ENCODE results near the gene TTC9B.

Gene TTC9B

GRCh38 chr19:40225440-40226305 is 7.5 kb upstream of the TTC9B start:
- Histone ChIP-seq H3K4me2 (ENCODE audit: low read depth, low read length) (peak overlapping the region; percentile 71), H3K4me1 (ENCODE audit: low read length) (no peaks in the 10 kb centered on the region), H3K27ac (ENCODE audit: low read length) (no peak overlapping the region), H3K9ac (ENCODE audit: low read length) (no peak overlapping the region), H2AFZ (ENCODE audit: low read length) (peak overlapping the region; percentile 56), H3K9me3 (replicated peaks; ENCODE audit: insufficient read depth, low read length) (no peaks in the 10 kb centered on the region), H3K4me3 (ENCODE audit: low read length) (peak overlapping the region; percentile 44), H3K79me2 (ENCODE audit: low read length) (no peaks in the 10 kb centered on the region), H3K27me3 (replicated peaks; ENCODE audit: insufficient read depth, low read length) (0 out of 2 replicates have a peak, but pooled peaks cover 5% of the 10 kb centered on the region), H3K9me2 (replicated peaks; ENCODE audit: insufficient read depth, low read length) (no peaks in the 10 kb centered on the region), H3K36me3 (replicated peaks; ENCODE audit: insufficient read depth, low read length) (no peaks in the 10 kb centered on the region), H3F3A (ENCODE audit: insufficient read depth, low read length) (no peaks in the 10 kb centered on the region), H4K20me1 (ENCODE audit: insufficient read depth, low read length) (no peaks in the 10 kb centered on the region)
- no peak for TF ChIP-seq EZH2 (optimal IDR thresholded peaks at IDR 0.05; ENCODE audit: low read depth, low read length)
- TF ChIP-seq, protein P1, sequence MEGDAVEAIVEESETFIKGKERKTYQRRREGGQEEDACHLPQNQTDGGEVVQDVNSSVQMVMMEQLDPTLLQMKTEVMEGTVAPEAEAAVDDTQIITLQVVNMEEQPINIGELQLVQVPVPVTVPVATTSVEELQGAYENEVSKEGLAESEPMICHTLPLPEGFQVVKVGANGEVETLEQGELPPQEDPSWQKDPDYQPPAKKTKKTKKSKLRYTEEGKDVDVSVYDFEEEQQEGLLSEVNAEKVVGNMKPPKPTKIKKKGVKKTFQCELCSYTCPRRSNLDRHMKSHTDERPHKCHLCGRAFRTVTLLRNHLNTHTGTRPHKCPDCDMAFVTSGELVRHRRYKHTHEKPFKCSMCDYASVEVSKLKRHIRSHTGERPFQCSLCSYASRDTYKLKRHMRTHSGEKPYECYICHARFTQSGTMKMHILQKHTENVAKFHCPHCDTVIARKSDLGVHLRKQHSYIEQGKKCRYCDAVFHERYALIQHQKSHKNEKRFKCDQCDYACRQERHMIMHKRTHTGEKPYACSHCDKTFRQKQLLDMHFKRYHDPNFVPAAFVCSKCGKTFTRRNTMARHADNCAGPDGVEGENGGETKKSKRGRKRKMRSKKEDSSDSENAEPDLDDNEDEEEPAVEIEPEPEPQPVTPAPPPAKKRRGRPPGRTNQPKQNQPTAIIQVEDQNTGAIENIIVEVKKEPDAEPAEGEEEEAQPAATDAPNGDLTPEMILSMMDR (IDR thresholded peaks at IDR 0.05; ENCODE audit: low read length) = peak; percentile 47
- DNase-seq = peak; percentile 21

DNA sequence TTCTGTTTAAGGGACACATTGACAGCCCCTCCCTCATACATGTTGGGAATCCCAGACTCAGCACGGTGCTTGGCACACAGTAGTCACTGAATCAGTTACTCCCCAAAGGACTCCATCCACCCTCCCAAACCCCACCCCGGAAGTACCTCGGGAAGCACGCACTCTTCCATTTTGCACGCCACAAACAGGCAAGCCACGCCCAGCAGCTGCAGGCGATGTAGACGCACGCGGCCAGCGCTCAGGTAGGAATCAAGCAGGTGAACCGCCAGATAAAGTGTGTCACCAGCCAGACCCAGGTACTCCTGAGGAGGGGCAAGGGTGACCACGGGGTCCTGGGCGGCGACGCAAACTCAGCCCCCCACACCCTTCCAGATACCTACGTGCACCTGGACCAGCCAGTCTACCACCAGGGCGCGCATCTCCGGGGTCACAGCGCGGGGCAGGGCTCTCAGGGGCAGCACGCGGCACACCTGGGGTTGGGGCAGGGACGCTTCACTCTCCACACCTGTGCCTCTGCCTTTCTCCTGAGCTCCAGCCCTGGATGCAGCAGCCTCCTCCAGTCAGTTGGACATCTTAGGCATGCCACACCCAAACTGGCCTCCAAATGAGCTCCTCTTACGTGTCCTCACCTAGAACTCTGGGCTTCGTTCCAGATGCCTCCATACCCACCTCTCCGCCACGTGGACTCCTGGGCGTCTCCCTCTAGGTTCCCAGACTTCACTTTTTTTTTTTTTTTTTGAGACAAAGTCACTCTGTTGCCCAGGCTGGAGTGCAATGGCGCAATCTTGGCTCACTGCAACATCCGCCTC is 6.4 kb upstream of the TTC9B start:
- no peak overlapping the region for H3K27ac ChIP-seq (ENCODE audit: low read length)
- H3K9me3 ChIP-seq (replicated peaks; ENCODE audit: insufficient read depth, low read length) = no peaks in the 10 kb centered on the region
- H4K20me1 ChIP-seq (ENCODE audit: insufficient read depth, low read length) = no peaks in the 10 kb centered on the region
- TF ChIP-seq, protein P1 (IDR thresholded peaks at IDR 0.05; ENCODE audit: low read length) = no peak
- TF ChIP-seq EZH2phosphoT487 (IDR thresholded peaks at IDR 0.05; ENCODE audit: low read length) (no peak), EZH2 (optimal IDR thresholded peaks at IDR 0.05; ENCODE audit: low read depth, low read length) (no peak)
- H3F3A ChIP-seq (ENCODE audit: insufficient read depth, low read length) = no peaks in the 10 kb centered on the region
- no peaks in the 10 kb centered on the region for H3K9me2 ChIP-seq (replicated peaks; ENCODE audit: insufficient read depth, low read length)
- no peak for DNase-seq
- H3K4me2 ChIP-seq (ENCODE audit: low read depth, low read length) = no peak overlapping the region
- no peak overlapping the region for H3K9ac ChIP-seq (ENCODE audit: low read length)
- no peaks in the 10 kb centered on the region for H3K36me3 ChIP-seq (replicated peaks; ENCODE audit: insufficient read depth, low read length)
- H3K4me1 ChIP-seq (ENCODE audit: low read length) = no peaks in the 10 kb centered on the region
- H3K27me3 ChIP-seq (replicated peaks; ENCODE audit: insufficient read depth, low read length) = 0 out of 2 replicates have a peak, but pooled peaks cover 5% of the 10 kb centered on the region
- no peak overlapping the region for H3K4me3 ChIP-seq (ENCODE audit: low read length)
- H2AFZ ChIP-seq (ENCODE audit: low read length) = no peak overlapping the region
- H3K79me2 ChIP-seq (ENCODE audit: low read length) = no peaks in the 10 kb centered on the region

DNA sequence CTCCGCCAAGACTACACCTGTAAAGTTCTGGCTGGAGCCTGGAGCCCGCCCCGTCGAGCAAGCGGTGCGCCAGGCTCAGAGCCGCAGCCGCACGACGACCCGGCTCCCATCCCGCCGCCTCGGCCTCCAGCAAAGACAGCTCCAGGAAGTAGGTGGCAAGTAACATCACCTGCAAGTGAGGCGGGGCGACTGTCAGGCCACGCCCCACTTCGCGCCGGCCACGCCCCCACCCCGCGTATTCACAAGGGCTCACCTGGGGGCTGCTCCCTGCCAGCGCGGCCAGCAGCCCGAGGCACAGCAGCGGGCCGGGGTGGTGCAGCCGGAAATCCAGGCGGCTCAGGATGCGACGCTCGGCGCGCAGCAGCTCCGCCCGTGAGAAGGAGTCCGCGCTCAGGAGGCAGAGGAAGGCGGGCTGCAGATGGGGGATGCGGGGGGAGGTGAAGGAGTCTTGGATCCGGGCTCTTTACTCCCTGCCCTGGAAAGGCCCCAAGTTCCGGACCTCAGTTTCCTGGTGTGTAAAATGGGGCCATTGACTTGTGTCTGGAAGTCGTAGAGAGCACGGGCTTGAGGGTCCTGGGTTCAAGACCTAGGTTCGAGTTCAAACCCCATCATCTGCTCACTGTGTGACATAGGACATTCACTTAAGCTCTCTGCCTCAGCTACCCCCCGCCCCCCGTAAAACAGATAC is 5.1 kb upstream of the TTC9B start:
- Histone ChIP-seq H3K9me2 (replicated peaks; ENCODE audit: insufficient read depth, low read length) (no peaks in the 10 kb centered on the region), H3K36me3 (replicated peaks; ENCODE audit: insufficient read depth, low read length) (no peaks in the 10 kb centered on the region), H3K4me3 (ENCODE audit: low read length) (no peak overlapping the region), H3K27ac (ENCODE audit: low read length) (no peak overlapping the region), H4K20me1 (ENCODE audit: insufficient read depth, low read length) (no peaks in the 10 kb centered on the region), H3K4me1 (ENCODE audit: low read length) (no peaks in the 10 kb centered on the region), H3F3A (ENCODE audit: insufficient read depth, low read length) (no peaks in the 10 kb centered on the region), H3K9ac (ENCODE audit: low read length) (no peak overlapping the region), H3K9me3 (replicated peaks; ENCODE audit: insufficient read depth, low read length) (no peaks in the 10 kb centered on the region), H3K27me3 (replicated peaks; ENCODE audit: insufficient read depth, low read length) (0 out of 2 replicates have a peak, but pooled peaks cover 5% of the 10 kb centered on the region), H3K4me2 (ENCODE audit: low read depth, low read length) (no peak overlapping the region), H2AFZ (ENCODE audit: low read length) (no peak overlapping the region), H3K79me2 (ENCODE audit: low read length) (no peaks in the 10 kb centered on the region)
- no peak for TF ChIP-seq EZH2 (optimal IDR thresholded peaks at IDR 0.05; ENCODE audit: low read depth, low read length)
- TF ChIP-seq EZH2phosphoT487 (IDR thresholded peaks at IDR 0.05; ENCODE audit: low read length) = no peak
- TF ChIP-seq, protein P1 (IDR thresholded peaks at IDR 0.05; ENCODE audit: low read length) = no peak
- DNase-seq = no peak

Measured in MM.1S (cell line).